ENCODE results near the gene SRP9. TPM values are rescaled to one million over a fixed set of nuclear protein-coding genes. Genes with fewer than 3 reads are reported as not detected.

The SRP9 gene
- total and polyA plus RNA-seq, 3 experiments from 2014 or later: 293 to 339 (median 339) TPM

DNA sequence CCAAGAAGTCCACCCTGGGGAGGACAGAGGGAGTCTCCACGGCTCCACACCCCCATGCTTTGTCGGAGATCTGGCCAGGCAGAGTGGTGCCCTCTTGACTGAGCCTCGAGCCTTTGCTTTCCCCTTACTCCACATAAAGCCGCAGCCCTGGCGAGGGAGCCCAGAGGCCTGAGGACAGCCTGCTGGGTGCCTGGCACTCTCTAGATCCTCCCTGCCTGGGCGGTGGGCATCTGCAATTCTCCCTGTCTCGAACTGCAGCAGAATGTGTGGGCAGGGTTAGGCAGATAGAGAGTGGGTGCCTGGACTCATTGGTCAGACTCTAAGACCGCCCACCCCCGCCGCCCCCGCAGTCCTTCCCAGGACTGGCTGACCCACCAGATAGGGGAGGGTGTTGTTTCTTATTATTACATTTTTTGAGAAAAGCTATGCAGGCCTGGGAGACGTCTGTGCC lies 46.2 kb downstream of the SRP9 start:
- Histone ChIP-seq H3K4me3 (ENCODE audit: low read length) (no peak overlapping the region), H3K27me3 (ENCODE audit: insufficient read depth, low read length, poor library complexity, severe bottlenecking) (no peaks in the 10 kb centered on the region), H3K9me3 (ENCODE audit: low read length) (no peaks in the 10 kb centered on the region), H3K36me3 (ENCODE audit: insufficient read depth, low read length) (no peaks in the 10 kb centered on the region), H3K4me1 (ENCODE audit: insufficient read depth, low read length) (no peaks in the 10 kb centered on the region), H3K27ac (ENCODE audit: low read depth, low read length) (no peak overlapping the region)
- H3K4me1 Mint-ChIP-seq: no peaks in the 10 kb centered on the region
- no peak for DNase-seq
- ChIA-PET CTCF (no interaction called here), POLR2A (no interaction called here)
- H3K27me3 Mint-ChIP-seq: no peaks in the 10 kb centered on the region
- no peaks in the 10 kb centered on the region for H3K36me3 Mint-ChIP-seq
- no peaks in the 10 kb centered on the region for H3K9me3 Mint-ChIP-seq
- no peak overlapping the region for H3K4me3 Mint-ChIP-seq
- no peak overlapping the region for H3K27ac Mint-ChIP-seq

DNA sequence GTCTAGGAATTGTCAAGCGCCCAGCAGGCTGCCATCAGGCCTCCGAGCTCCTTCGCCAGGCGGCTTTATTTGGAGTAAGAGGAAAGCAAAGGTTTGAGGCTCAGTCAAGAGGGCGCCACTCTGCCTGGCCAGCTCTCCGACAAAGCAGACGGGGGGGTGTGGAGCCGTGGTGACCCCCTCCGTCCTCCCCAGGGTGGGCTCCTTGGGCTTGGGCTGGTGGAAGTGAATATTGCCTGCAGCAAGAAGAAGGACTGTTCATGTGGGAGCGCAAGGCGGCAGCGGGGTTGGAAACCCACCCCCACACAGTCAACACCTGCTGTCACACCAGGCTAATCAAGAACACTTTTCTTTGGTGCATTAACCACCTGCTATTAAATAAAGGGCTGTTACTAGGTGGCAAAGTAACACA lies 46.9 kb downstream of the SRP9 start:
- H3K27ac ChIP-seq (ENCODE audit: low read depth, low read length): no peak overlapping the region
- no peak overlapping the region for H3K4me3 ChIP-seq (ENCODE audit: low read length)
- no peak overlapping the region for H3K27ac Mint-ChIP-seq
- H3K4me1 Mint-ChIP-seq: no peaks in the 10 kb centered on the region
- DNase-seq: no peak
- H3K4me1 ChIP-seq (ENCODE audit: insufficient read depth, low read length): no peaks in the 10 kb centered on the region
- CTCF ChIA-PET: interaction anchor here (0.7 kb wide), 1 partner anchor 67 kb away, joined by 3 read pairs; no protein-coding TSS in a partner anchor
- H3K36me3 Mint-ChIP-seq: no peaks in the 10 kb centered on the region
- no peaks in the 10 kb centered on the region for H3K27me3 Mint-ChIP-seq
- no peaks in the 10 kb centered on the region for H3K27me3 ChIP-seq (ENCODE audit: insufficient read depth, low read length, poor library complexity, severe bottlenecking)
- no peaks in the 10 kb centered on the region for H3K9me3 Mint-ChIP-seq
- no peak overlapping the region for H3K4me3 Mint-ChIP-seq
- POLR2A ChIA-PET: no interaction called here
- H3K9me3 ChIP-seq (ENCODE audit: low read length): no peaks in the 10 kb centered on the region
- no peaks in the 10 kb centered on the region for H3K36me3 ChIP-seq (ENCODE audit: insufficient read depth, low read length)

DNA sequence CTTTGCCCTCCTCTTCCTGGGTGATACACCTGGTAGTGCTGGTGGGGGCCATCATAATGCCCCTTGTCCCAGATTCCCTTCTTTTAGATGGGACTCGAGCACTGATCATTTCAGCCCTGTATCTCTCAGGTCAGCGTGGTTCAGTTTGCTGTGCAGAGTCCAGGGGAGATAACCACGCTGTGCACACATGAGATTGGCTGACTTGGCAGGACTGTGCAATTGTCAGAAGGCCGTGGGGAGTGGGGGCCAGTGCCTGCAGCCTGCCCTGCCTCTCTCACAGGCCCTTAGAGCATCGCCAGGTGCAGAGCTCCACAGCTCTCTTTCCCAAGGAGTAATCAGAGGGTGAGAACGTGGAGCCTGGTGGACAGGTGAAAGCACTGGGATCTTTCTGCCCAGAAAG lies 47.5 kb downstream of the SRP9 start:
- Histone ChIP-seq H3K36me3 (ENCODE audit: insufficient read depth, low read length) (no peaks in the 10 kb centered on the region), H3K27ac (ENCODE audit: low read depth, low read length) (no peak overlapping the region), H3K27me3 (ENCODE audit: insufficient read depth, low read length, poor library complexity, severe bottlenecking) (no peaks in the 10 kb centered on the region), H3K4me3 (ENCODE audit: low read length) (no peak overlapping the region), H3K4me1 (ENCODE audit: insufficient read depth, low read length) (no peaks in the 10 kb centered on the region), H3K9me3 (ENCODE audit: low read length) (no peaks in the 10 kb centered on the region)
- Mint-ChIP-seq H3K27ac (no peak overlapping the region), H3K9me3 (no peaks in the 10 kb centered on the region), H3K4me3 (no peak overlapping the region), H3K4me1 (no peaks in the 10 kb centered on the region), H3K27me3 (no peaks in the 10 kb centered on the region), H3K36me3 (no peaks in the 10 kb centered on the region)
- POLR2A ChIA-PET: interaction anchor here (0.8 kb wide), 1 partner anchor 15 kb away, joined by 3 read pairs; no protein-coding TSS in a partner anchor
- CTCF ChIA-PET: interaction anchor here (0.7 kb wide), 1 partner anchor 68 kb away, joined by 3 read pairs; no protein-coding TSS in a partner anchor
- no peak for DNase-seq

DNA sequence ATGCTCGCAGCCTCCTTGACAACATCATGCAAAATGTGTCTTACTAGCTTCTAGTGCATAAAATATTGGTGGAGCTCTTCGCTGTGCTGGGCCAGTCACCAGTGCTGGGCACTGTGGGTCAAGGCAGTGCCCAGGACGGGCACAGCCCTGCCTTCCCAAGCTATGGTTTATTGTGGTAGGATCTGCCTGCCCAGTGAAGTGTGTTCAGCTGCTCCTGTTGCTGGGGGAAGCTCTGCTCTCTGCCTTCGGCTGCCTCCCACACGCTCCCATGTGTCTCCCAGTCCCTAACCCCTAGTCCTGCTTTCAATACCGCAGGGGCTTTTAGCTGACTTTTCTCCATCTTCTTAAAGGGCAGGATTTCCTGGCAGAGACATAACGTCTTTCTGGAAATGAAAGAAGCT lies 48.0 kb downstream of the SRP9 start:
- Mint-ChIP-seq H3K4me3 (no peak overlapping the region), H3K9me3 (no peaks in the 10 kb centered on the region), H3K27me3 (no peaks in the 10 kb centered on the region), H3K36me3 (no peaks in the 10 kb centered on the region), H3K4me1 (no peaks in the 10 kb centered on the region), H3K27ac (no peak overlapping the region)
- POLR2A ChIA-PET: interaction anchor here (0.8 to 0.9 kb wide), 2 partner anchors 14 to 15 kb away, joined by 3 read pairs; no protein-coding TSS in a partner anchor
- Histone ChIP-seq H3K9me3 (ENCODE audit: low read length) (no peaks in the 10 kb centered on the region), H3K4me3 (ENCODE audit: low read length) (no peak overlapping the region), H3K27me3 (ENCODE audit: insufficient read depth, low read length, poor library complexity, severe bottlenecking) (no peaks in the 10 kb centered on the region), H3K27ac (ENCODE audit: low read depth, low read length) (no peak overlapping the region), H3K36me3 (ENCODE audit: insufficient read depth, low read length) (no peaks in the 10 kb centered on the region), H3K4me1 (ENCODE audit: insufficient read depth, low read length) (no peaks in the 10 kb centered on the region)
- no peak for DNase-seq
- CTCF ChIA-PET: interaction anchor here (0.9 kb wide), 1 partner anchor 13 kb away, joined by 3 read pairs; no protein-coding TSS in a partner anchor

GRCh38 chr1:225827076-225827475 lies 49.5 kb downstream of the SRP9 start:
- Mint-ChIP-seq H3K27ac (no peak overlapping the region), H3K4me3 (no peak overlapping the region), H3K27me3 (no peaks in the 10 kb centered on the region), H3K9me3 (no peaks in the 10 kb centered on the region), H3K4me1 (no peaks in the 10 kb centered on the region), H3K36me3 (no peaks in the 10 kb centered on the region)
- Histone ChIP-seq H3K4me1 (ENCODE audit: insufficient read depth, low read length) (no peaks in the 10 kb centered on the region), H3K9me3 (ENCODE audit: low read length) (no peaks in the 10 kb centered on the region), H3K4me3 (ENCODE audit: low read length) (no peak overlapping the region), H3K27me3 (ENCODE audit: insufficient read depth, low read length, poor library complexity, severe bottlenecking) (no peaks in the 10 kb centered on the region), H3K27ac (ENCODE audit: low read depth, low read length) (no peak overlapping the region), H3K36me3 (ENCODE audit: insufficient read depth, low read length) (no peaks in the 10 kb centered on the region)
- CTCF ChIA-PET: no interaction called here
- no peak for DNase-seq
- POLR2A ChIA-PET: no interaction called here

DNA sequence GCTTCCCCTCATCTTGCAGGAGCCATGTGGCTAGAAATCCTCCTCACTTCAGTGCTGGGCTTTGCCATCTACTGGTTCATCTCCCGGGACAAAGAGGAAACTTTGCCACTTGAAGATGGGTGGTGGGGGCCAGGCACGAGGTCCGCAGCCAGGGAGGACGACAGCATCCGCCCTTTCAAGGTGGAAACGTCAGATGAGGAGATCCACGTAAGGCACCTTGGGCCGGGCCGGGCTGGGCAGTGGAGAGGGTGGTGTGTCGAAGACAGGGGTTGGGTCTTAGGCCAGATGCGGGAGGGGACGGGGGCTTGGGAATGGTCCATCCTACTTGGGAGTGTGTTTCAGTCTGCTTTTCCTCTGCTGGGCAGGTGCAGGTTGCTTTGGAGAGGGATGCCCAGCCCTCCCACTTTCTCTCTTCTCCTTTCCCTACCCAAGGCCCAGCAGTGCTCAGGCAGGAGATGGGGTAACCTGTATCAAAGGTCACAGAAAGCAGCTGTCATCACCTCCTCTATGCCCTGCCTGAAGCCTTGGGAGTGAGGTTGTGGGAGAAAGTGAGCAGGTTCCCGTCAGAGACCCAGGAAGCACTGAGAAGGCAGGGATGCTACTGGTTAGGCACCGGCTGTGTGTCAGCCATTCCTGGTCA lies 51.2 kb downstream of the SRP9 start:
- Histone ChIP-seq H3K27me3 (ENCODE audit: insufficient read depth, low read length, poor library complexity, severe bottlenecking) (no peaks in the 10 kb centered on the region), H3K4me1 (ENCODE audit: insufficient read depth, low read length) (no peaks in the 10 kb centered on the region), H3K9me3 (ENCODE audit: low read length) (no peaks in the 10 kb centered on the region), H3K36me3 (ENCODE audit: insufficient read depth, low read length) (no peaks in the 10 kb centered on the region), H3K27ac (ENCODE audit: low read depth, low read length) (no peak overlapping the region), H3K4me3 (ENCODE audit: low read length) (no peak overlapping the region)
- no peaks in the 10 kb centered on the region for H3K9me3 Mint-ChIP-seq
- no peaks in the 10 kb centered on the region for H3K27me3 Mint-ChIP-seq
- POLR2A ChIA-PET: no interaction called here
- CTCF ChIA-PET: interaction anchor here (0.7 to 0.8 kb wide), 2 partner anchors 16 to 51 kb away, joined by 3 read pairs; partner anchors contain the start of gene SRP9
- H3K27ac Mint-ChIP-seq: no peak overlapping the region
- H3K4me3 Mint-ChIP-seq: no peak overlapping the region
- no peak for DNase-seq
- H3K4me1 Mint-ChIP-seq: no peaks in the 10 kb centered on the region
- no peaks in the 10 kb centered on the region for H3K36me3 Mint-ChIP-seq

DNA sequence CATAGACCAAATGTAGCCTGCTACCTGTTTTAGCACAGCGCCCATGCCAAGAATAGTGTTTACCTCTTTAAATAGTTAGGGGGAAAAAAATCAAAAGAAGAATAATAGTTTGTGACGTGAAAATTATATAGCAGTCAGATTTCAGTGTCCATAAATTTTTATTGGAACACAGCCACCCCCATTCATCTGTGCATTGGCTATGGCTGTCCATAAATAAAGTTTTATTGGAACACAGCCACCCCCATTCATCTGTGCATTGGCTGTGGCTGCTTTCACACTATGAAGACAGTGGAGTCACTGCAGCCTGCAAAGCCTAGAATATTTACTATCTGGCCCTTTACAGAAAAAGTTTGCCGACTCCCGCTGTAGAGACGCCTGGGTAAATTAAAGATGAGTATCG lies 53.2 kb downstream of the SRP9 start:
- Histone ChIP-seq H3K36me3 (ENCODE audit: insufficient read depth, low read length) (no peaks in the 10 kb centered on the region), H3K9me3 (ENCODE audit: low read length) (no peaks in the 10 kb centered on the region), H3K4me3 (ENCODE audit: low read length) (no peak overlapping the region), H3K27ac (ENCODE audit: low read depth, low read length) (no peak overlapping the region), H3K27me3 (ENCODE audit: insufficient read depth, low read length, poor library complexity, severe bottlenecking) (no peaks in the 10 kb centered on the region), H3K4me1 (ENCODE audit: insufficient read depth, low read length) (no peaks in the 10 kb centered on the region)
- no peaks in the 10 kb centered on the region for H3K4me1 Mint-ChIP-seq
- H3K9me3 Mint-ChIP-seq: no peaks in the 10 kb centered on the region
- CTCF ChIA-PET: no interaction called here
- POLR2A ChIA-PET: no interaction called here
- H3K4me3 Mint-ChIP-seq: no peak overlapping the region
- H3K27ac Mint-ChIP-seq: no peak overlapping the region
- no peaks in the 10 kb centered on the region for H3K27me3 Mint-ChIP-seq
- H3K36me3 Mint-ChIP-seq: no peaks in the 10 kb centered on the region
- DNase-seq: no peak

GRCh38 chr1:225834417-225835329 lies 57.0 kb downstream of the SRP9 start:
- Histone ChIP-seq H3K36me3 (ENCODE audit: insufficient read depth, low read length) (no peaks in the 10 kb centered on the region), H3K27ac (ENCODE audit: low read depth, low read length) (no peak overlapping the region), H3K4me3 (ENCODE audit: low read length) (no peak overlapping the region), H3K27me3 (ENCODE audit: insufficient read depth, low read length, poor library complexity, severe bottlenecking) (no peaks in the 10 kb centered on the region), H3K4me1 (ENCODE audit: insufficient read depth, low read length) (no peaks in the 10 kb centered on the region), H3K9me3 (ENCODE audit: low read length) (no peaks in the 10 kb centered on the region)
- no peaks in the 10 kb centered on the region for H3K27me3 Mint-ChIP-seq
- H3K4me3 Mint-ChIP-seq: no peak overlapping the region
- H3K27ac Mint-ChIP-seq: no peak overlapping the region
- no peak for DNase-seq
- CTCF ChIA-PET: interaction anchor here (0.7 kb wide), 2 partner anchors 57 to 128 kb away, joined by 3 to 4 read pairs; no protein-coding TSS in a partner anchor
- no peaks in the 10 kb centered on the region for H3K9me3 Mint-ChIP-seq
- POLR2A ChIA-PET: interaction anchor here (0.5 to 0.9 kb wide), 3 partner anchors 11 to 99 kb away, joined by 3 to 7 read pairs (median 5); no protein-coding TSS in a partner anchor
- H3K36me3 Mint-ChIP-seq: no peaks in the 10 kb centered on the region
- peaks cover 0 to 5% (median 0%) of the 10 kb centered on the region in 3 donors for H3K4me1 Mint-ChIP-seq

Data from CD8-positive, alpha-beta memory T cell (primary cell).